IPS-NIHi7 (cell line): ENCODE results near the gene VAV3.
A peak's percentile ranks its signal among the peaks of the same experiment; 100 is the strongest.

ENCODE experiments used
- DNase-seq: peaks from one replicate; pipeline ENCODE4 v3.0.0; 2012; ENCODE audit warnings: mixed read lengths; ENCODE audit errors: extremely low spot score

VAV3 gene

DNA sequence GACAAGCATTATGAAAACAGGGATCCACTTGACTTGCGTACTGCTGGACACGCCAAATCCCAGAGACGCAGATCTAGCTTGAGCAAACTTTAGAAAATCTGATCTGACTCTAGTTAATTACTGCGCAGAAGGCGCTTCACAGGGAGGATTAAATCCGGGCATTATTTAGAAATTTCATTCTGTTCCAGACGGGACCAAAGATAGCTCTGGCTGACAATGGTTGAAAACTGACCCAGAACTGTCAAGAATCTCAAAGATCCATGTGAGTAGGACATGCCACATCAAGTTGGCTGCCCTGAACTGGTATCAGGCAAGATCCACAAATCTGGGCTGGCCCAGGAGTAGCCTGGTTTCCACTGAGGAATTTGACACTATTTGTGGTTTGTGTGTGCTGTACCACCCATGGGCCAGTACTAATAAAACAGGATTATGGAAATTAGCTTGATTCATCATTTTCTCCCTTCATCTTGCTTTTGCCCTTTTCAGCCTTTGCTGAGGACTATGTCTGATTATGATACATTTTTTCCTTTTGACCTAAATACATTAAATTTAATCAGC lies 171.0 kb downstream of the VAV3 start:
- DNase-seq: no peak

DNA sequence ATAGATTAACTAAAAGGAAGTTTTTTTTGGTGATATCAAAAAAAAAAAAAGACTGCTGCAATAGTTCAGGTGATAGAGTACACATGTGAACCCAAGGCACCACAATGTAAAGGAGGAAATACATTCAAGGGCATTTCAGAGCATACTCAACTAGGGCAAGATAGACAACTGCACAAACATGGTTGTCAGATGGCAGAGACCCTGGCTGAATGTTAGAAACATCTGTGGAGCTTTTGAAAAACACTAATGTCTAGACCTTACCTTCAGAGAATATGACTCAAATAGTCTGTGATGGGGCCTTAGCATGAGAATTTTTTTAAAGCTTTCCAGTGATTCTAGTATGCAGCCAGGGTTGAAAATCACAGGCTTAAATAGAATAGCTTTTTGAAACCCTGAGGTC lies 173.6 kb downstream of the VAV3 start:
- no peak for DNase-seq

DNA sequence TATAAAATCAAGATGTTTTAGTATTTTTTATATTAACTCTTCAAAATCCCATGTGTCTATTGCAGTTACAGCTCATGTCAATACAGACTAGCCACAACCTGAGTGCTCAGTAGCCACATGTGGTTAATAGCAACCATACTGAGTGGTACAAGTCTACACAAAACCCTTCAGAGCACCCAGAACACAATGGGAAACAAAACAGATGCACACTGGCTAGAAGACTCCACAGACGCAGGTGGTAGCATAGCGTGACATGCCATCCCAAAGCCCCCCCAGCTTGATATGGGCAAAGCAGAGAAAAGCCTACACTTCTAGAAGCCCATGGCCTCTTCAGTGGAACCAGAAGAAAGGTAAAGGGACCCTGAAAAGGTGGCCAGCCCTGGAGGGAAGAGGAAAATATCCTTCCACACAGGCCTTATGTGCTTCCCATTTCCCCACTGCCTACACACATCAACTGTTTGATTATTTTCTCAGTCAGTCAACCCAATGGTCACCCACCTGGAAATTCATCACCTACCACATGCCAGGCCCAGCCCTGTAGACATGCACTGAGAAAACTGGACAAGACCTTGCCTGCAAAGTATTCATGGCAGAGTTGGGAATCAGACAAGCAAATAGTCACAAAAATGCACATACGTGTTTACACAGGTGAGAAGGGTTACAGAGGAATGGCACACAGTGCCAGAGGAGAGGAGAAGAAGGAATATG lies 175.0 kb downstream of the VAV3 start:
- DNase-seq: no peak

DNA sequence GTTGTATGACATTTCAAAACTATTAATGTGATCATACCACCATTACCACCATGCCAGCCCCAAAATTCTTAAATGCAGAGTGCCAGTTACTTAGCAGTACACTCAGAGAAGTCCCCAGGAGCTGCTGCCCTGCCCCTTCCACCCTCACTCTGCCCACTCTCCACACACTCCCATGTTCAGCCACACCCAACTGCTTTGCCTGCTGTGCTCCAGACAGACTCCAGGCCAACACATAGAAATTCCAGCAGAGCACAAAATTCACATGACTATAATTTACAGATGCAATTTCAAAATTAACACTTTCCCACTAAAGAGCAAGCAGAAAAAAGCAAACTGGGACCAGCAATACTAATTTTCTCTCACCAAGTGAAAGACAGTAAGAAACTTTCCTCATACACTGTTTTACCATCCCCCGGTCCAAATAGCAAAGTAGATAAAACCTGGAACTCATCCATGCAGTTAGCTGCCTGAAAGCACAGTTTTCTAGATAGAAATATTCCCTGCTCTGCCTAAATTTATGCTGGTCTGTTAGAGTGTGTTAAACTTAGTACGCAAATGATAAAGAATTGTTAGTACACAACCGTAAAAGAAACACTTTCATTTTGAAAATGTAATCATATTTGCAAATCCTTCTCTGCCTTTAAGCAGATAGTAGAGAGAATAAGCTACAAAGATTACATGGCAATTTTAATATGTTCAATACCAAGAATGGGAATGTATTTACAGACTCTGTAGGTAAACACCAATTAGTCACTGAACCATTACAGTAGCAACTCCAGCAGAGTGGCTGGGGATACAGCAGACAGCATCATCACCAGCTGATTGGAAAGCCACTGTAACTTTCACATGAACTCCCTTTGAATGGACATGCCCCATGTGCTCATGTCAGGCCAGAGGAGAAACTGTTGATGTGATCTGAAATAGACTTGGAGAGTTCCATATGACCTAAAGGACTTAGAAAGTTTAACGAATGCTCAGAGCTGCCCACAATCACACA lies 176.5 kb downstream of the VAV3 start:
- DNase-seq: no peak

DNA sequence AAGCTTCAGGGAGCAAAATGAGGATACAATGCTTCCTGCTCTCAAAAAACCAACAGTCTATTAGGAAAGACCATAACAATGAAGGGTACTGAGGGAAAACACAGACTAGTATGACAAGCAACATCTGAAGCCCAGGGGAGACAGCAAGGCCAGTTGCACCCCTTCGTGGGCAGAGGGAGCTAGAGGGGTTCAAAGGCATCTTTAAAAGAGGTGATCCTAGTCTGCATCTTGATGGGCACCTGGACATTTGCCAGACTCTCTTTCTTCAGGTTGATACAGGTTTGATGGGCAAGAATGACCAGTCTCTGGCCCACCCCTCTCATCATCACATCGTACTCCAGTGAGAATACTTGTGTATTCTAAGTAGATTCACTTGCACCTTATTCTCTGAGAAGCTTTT lies 177.7 kb downstream of the VAV3 start:
- DNase-seq: peak; percentile 30

DNA sequence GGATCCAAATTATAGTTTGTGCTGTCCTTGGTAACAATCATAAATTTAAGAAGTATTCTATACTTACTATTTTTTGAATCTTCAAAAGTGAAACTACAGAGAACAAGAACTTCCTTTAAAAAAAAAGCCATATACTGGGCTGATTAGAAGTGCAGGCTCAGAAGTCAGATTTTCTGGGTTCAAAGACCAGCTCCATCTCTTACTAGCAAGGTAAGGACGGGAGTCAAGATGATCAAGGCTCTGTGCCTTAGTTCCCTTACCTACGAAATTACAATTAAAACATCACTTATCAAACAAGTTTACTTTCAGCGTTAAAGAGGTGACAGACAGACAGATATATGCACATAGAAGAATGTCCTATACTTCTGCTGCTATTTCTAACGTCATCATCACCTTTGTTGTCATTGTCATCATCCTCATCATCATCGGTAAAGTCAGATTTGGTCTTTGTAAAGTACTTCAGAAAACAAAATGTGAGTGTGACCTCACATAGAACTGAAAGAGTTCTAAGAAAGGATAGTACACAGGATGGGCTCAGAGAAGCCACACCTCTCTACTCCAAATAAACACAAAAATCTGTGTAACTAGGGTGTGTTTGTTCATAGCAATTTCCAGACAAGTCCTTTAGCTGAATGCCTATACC lies 178.7 kb downstream of the VAV3 start:
- no peak for DNase-seq

DNA sequence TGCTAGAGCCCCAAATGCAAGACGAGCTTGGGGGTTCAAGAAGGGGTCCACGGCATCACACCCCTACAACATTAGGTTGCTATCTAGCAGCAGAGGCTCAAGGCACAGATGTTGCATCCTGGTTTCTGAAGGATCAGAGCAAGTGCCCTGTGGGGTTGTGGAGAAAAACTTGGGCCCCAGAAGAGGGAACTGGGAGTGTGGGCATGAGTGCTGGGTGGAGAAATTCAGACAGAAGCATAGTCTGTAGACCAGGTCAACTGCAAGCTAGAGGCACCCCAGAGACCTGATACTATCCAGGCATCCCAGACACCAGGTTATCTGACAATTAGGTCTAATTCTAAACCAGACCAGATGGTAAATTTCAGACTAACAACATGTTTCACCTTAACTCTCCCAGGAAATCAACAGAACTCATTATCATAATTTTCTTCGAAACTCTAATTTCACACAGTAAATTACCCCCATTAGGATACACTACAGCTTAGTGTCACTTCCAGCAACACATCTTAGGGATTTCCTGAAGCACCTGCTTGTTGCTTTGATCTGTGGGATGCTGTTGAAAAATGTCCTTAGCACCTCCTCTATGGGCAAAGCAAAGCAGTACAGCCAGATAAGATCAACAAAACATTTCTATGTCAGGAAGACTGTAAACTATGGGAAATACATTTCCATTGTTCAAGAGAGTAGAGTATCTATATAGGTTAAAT lies 179.3 kb downstream of the VAV3 start:
- DNase-seq: no peak

DNA sequence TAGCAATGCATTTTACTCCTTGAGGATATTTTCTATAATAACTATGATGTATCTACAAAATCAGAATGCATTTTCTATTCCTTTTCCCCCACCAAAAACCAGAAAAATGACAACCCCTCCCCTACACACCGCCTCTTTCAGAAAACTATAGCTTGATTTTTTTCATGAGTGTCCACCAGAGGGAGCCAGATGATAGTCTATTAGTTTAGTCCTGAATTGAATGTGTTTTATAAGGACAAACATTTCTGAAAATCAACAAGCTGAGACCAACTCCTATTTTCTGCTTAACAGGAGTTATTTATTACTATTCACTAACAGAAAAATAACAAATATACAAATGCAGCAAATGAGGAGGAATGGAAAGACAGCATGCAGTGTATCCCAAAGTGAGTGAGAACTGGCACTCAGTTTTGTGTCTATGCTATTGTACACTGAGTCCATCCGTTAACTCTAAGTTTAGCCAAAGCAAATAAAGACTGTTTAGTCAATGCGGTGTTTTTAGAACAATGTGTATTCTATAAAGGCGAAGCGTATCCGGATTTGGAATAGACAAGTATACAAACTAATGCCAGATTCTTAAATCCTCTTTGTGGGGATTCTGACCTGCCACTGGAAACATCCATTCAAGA lies 182.6 kb downstream of the VAV3 start:
- no peak for DNase-seq

DNA sequence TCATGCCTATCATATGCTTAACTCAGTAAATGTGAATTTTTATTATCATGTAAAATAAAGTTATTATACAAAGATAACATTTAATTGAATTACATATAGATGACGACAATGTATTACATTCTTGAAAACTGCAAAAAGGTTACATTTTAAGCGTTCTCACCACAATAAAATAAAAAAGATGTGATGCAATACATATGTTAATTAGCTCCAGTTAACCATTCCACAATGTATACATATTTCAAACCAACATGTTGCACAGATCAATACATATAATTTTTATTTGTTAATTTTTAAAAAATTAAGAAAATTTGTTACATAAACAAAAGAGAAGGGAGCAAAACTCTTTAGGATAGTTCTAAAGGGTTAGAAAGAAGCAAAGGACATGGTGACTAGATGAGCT lies 183.7 kb downstream of the VAV3 start:
- DNase-seq: no peak

DNA sequence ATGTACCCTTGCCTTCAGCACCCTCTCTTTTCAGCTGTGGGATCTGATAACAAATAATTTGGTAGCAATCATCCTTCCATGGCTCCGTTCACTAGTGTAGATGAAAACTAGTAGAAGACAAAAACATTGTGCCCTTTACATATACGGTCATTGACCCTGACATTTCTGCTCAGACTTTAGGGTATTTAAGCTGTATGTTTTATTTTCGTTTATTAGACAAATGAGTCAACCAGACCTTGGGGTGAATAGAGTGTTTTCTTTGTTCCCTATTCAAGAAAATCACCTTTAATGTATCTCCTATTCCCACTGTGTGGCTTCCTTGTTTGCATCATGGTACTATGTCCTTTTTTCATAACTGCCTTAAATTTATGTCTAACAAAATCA lies 187.3 kb downstream of the VAV3 start:
- DNase-seq: no peak

DNA sequence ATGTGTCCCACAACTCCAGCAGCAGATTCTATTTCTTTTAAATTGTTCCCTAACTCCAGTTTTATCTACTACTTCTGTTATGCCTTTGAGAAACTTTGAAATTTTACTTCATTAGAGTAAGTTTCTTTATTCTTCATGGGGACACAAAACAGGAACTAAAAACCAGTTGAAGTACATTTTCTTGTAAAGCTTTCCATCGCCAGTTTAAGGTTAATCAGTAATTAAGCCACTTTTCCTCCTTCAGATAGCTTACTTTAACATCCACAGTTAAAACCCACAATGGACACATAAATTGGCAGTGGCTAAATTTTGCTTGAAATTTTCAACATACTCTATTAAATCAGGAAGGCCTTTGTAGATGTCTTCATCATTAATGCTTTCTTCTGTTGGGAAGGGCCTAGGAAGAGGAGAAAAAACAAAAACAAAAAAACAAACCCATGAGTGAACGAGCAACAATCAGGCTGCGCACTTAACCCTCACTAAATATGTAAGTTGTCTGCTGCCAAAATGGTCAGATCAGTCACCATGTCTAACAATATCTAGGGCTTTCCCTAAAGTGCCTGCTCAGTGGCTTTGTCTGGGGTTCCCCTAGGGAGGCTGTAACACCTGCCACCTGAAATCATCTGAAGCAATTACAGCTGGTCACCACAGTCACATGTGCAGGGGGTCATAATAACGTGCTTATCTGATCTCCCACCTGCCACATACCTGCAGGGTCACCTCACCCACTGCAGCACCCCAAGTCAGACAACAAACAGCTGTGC lies 187.9 kb downstream of the VAV3 start:
- DNase-seq: no peak

DNA sequence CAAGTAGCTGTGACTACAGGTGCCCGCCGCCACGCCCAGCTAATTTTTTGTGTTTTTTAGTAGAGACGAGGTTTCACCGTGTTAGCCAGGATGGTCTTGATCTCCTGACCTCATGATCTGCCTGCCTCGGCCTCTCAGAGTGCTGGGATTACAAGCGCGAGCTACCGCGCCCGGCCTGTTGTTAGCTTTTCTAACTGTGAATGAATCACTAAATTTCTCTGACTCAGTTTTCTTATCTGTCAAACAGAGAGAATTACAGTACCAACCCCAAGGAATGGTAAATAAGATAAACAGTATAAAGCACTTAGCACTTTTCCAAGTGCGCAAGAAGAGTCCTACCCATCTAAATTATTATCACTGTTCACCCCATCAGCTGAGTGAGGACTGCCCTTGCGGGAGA lies 193.6 kb downstream of the VAV3 start:
- DNase-seq: no peak

DNA sequence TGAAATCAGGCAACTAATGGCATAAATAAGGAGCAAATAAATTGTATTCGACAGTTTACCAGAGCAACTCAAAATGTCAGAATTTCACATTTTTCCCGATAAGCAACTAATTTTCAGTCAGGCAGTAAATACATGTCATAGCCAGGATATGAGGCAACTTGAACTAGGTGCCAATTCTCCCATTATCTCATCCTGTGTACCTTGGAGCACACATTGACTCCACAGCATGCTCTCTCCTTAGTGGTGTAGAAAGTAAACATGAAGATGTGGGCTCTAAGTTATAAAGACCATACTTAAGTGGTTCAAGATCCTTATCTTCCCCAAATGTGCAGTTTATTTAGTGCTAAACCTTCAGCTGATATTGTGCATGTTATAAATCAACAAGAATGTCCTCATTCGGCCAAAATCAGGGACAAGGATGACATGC lies 197.8 kb downstream of the VAV3 start:
- no peak for DNase-seq

DNA sequence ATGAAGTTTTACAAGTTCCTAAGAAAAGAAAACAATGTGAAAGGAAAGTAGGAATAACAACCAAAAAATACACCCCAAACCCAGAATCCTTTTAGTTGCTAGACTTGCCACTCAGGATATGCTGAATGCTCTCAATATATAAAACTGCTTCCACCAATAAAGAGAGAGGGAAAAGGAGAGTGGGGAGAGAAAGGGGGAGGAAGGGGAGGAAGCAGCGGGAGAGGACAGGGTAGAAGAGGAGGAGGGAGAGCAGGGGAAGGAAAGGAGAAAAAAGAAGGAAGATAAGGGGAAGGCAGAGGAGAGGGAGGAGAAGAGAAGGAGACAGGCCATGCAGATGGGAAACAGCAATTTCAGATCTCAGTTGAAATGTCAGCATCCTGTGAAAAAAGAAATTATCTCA lies 198.4 kb downstream of the VAV3 start:
- no peak for DNase-seq

DNA sequence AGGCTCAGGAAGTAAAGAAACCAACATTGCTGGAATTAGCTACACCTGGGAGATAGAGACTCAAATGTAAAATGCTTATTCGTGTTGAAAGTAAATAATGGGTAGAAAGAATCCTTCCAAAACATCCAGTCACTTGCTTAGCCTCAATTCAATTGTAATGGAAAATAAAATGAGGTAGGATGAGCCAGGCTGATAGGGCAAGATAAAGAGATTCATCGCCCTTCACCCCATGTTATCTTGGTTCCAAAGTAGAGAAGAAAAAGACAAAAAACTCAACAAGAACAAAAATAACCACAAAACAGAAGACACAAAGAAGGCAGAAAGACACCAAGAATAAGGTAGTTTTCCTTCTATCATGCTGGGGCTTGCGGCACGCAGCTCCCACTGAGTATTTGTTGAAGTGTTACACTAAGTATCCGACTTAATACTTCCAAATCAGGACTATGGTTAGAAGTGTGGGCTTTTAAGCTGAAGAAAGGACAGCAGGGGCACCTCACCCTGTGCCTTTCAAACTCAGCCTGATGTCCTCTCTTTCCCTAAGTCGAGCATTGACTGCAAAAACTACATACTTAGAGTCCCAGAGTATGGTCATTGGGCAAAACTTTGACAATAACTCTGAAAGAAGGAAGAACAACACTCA lies 202.1 kb downstream of the VAV3 start:
- no peak for DNase-seq

DNA sequence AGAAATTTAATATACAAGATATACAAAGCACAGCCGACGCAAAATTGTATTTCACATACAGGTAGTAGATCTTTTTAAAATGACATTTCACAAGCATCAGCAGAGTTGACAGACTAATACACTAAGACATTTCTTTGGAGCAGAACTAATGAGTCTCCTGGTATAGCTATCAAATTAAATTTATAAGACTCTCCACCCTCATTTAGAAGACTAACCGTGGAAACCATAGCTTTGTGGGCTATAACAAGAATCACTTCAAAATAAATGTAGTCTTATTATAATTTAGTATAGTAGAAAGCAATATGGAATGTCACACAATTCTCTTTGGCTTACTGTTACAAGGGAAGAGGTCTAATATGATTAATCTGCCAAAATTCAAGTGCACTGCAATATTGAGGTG lies 204.9 kb downstream of the VAV3 start:
- DNase-seq: no peak

DNA sequence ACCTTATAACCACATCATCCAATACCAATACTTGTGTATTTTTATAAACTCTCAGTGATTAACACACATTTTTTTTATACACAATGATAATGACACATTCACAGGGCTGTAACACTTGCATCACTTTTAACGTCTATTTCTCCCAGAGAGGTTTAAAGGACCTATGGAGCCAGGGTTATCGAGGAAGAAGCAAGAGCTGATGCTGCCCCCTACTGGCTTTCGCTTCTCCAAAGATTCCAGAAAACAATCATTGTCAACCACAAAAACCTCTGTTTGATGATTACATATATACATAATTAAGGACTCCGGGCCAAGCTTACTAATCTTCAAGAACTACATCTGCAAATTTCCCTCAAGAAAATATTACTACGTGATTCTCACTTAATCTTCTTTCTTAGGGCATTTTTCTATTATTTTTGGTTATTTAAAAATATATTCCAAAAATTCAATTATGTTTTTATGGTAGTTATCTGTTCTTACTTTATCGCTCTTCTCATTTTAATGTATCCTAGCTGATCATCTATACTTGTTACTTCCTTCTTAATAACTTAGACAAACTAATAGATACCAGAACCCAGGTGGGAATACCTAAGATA lies 214.5 kb downstream of the VAV3 start:
- DNase-seq: peak; percentile 45

DNA sequence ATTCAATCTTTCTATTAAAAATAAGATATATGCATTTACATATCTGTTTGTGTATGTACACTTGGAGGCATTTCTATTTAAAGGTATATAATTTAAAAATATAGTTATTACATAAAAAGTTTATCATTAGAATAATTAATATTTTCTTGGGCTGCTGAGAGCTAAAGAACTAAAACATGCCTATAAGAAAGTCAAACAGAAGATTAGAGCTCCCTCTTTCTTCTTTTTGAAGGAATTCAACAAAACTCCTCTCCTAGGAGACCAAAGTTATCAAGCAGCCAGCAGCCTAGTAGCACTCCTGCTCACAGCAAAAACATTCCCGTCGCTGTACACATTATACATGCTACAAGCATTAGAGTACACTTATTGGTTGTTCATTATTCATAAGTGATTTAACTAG lies 216.4 kb downstream of the VAV3 start:
- DNase-seq: no peak

DNA sequence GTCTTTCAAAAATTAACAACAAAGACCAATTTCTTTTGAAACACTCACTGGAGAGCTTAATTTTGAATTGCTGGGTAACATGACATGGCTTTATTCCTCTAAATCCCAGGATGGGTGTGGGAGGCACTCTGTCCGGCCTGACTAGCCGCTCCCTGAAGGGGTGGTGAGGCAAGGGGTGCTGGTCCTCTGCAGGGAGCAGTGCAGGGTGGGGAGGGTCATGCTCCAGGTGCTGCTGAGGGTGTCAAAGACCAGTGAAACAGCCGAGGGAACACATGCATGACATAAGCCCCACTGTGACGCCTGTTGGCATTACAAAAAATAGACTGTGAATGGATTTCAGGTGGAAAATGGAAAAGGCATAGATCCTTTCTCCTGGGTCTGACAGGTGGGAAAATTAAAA lies 223.7 kb downstream of the VAV3 start:
- DNase-seq: no peak
